HepG2 (cell line): Measurements from ENCODE around the gene ITSN2. TPM values are rescaled to one million over a fixed set of nuclear protein-coding genes. Genes with fewer than 3 reads are reported as not detected.
A peak's percentile ranks its signal among the peaks of the same experiment; 100 is the strongest.

Source experiments
- CBX5 ChIP-seq: sonication (generic); formaldehyde crosslinking; IDR thresholded peaks from 2 replicates; pipeline ENCODE4 v1.4.0; 2020; ENCODE audit warnings: missing genetic modification reagents, borderline replicate concordance
- CCAR2 ChIP-seq: fragments of 200-400 bp; formaldehyde crosslinking; optimal IDR thresholded peaks from 2 replicates; pipeline ENCODE3; 2018; ENCODE audit warnings: low read depth, mild to moderate bottlenecking, low read length, moderate library complexity
- HDAC6 ChIP-seq: fragments of 200-600 bp; sonication (generic); IDR thresholded peaks from 2 replicates; pipeline ENCODE4 v1.7.0; 2017; ENCODE audit warnings: mild to moderate bottlenecking, antibody characterized with exemption, low read length, low read depth
- HOXA3 ChIP-seq: sonication (generic); formaldehyde crosslinking; IDR thresholded peaks from 2 replicates; pipeline ENCODE4 v1.5.0; 2020; ENCODE audit warnings: missing genetic modification reagents
- ISX ChIP-seq: sonication (generic); formaldehyde crosslinking; conservative IDR thresholded peaks from 2 replicates; pipeline ENCODE4 v1.5.0; 2020; ENCODE audit warnings: missing genetic modification reagents
- KAT8 ChIP-seq: IDR thresholded peaks from 2 replicates; pipeline ENCODE4 v1.6.1; 2016; ENCODE audit warnings: missing genetic modification reagents, missing compliant biosample characterization
- MED1 ChIP-seq: sonication (generic); formaldehyde crosslinking; IDR thresholded peaks from 2 replicates; pipeline ENCODE4 v1.4.0; 2020; ENCODE audit warnings: missing genetic modification reagents
- SMC3 ChIP-seq: IDR thresholded peaks from 2 replicates; pipeline ENCODE4 v1.6.1; 2011; ENCODE audit warnings: low read length, improper control_type of control experiment
- SNAPC2 ChIP-seq: sonication (generic); formaldehyde crosslinking; IDR thresholded peaks from 2 replicates; pipeline ENCODE4 v1.8.1; 2022; ENCODE audit warnings: mild to moderate bottlenecking, missing genetic modification reagents
- SPEN ChIP-seq: sonication (generic); formaldehyde crosslinking; IDR thresholded peaks from 2 replicates; pipeline ENCODE4 v1.5.1; 2020; ENCODE audit warnings: low read depth, mild to moderate bottlenecking, missing genetic modification reagents
- YEATS2 ChIP-seq: sonication (generic); formaldehyde crosslinking; IDR thresholded peaks from 2 replicates; pipeline ENCODE4 v1.4.0; 2020; ENCODE audit warnings: missing genetic modification reagents, borderline replicate concordance
- ZNF10 ChIP-seq: sonication (generic); formaldehyde crosslinking; IDR thresholded peaks from 2 replicates; pipeline ENCODE4 v1.4.0; 2020; ENCODE audit warnings: mild to moderate bottlenecking, low read depth, missing genetic modification reagents, borderline replicate concordance
- ZNF335 ChIP-seq: sonication (generic); formaldehyde crosslinking; IDR thresholded peaks from 2 replicates; pipeline ENCODE4 v1.4.0; 2020; ENCODE audit warnings: missing genetic modification reagents
- ZNF598 ChIP-seq: sonication (generic); formaldehyde crosslinking; IDR thresholded peaks from 2 replicates; pipeline ENCODE4 v1.5.1; 2020; ENCODE audit warnings: mild to moderate bottlenecking, missing genetic modification reagents, borderline replicate concordance
- ZNF670 ChIP-seq: sonication (generic); formaldehyde crosslinking; IDR thresholded peaks from 2 replicates; pipeline ENCODE4 v1.8.0; 2022; ENCODE audit warnings: mild to moderate bottlenecking, missing genetic modification reagents, borderline replicate concordance
- polyA plus RNA-seq, 8 experiments: library from polyadenylated mRNA; depleted of rRNA in 3 of 8; stranded (reverse) in 7 of 8; unstranded in 1 of 8; fragments of >200 nt; fragmentation: Illumina TruSeq in 4 of 8; extraction: Trizol in 4 of 8; gene quantifications; 2 replicates each; pipeline versions ENCODE4 v1.2.1 to v1.2.3, GENCODE V29; 2011 to 2016; ENCODE audit warnings: low read depth in 4 of 8, missing spikeins in 1 of 8, mixed read lengths in 1 of 8; ENCODE audit not compliant: insufficient read depth in 1 of 8
- total RNA-seq, 5 experiments: library from RNA; depleted of rRNA; stranded (reverse); fragments of >200 nt; fragmentation: Illumina TruSeq; extraction: Trizol; gene quantifications; 2 replicates each; pipeline ENCODE4 v1.2.3, GENCODE V29; 2016; ENCODE audit warnings: low read depth in 1 of 5
- TF ChIP-seq, protein P1 (sequence below): sonication (generic); formaldehyde crosslinking; IDR thresholded peaks from 2 replicates; pipeline ENCODE4 v1.4.0; 2020; ENCODE audit warnings: mild to moderate bottlenecking, missing genetic modification reagents
- TF ChIP-seq, protein P2 (sequence below): sonication (generic); formaldehyde crosslinking; IDR thresholded peaks from 2 replicates; pipeline ENCODE4 v1.5.1; 2020; ENCODE audit warnings: mild to moderate bottlenecking, moderate library complexity, missing genetic modification reagents
- TF ChIP-seq, protein P3 (sequence below): sonication (generic); formaldehyde crosslinking; IDR thresholded peaks from 2 replicates; pipeline ENCODE4 v1.8.0; 2022; ENCODE audit warnings: missing genetic modification reagents, mild to moderate bottlenecking, moderate library complexity, borderline replicate concordance
- TF ChIP-seq, protein P4 (sequence below), 2 experiments: sonication (generic) in 1 of 2; formaldehyde crosslinking in 1 of 2; IDR thresholded peaks; 2 replicates each; pipeline versions ENCODE4 v1.4.0 to v1.6.1; 2016 to 2020; ENCODE audit warnings: borderline replicate concordance in 1 of 2, low read depth in 1 of 2, mild to moderate bottlenecking in 1 of 2, missing genetic modification reagents in 1 of 2

The ITSN2 gene
- total and polyA plus RNA-seq, 2 of the 13 experiments (the other 11 are each of a cell fraction or from before 2014, with no cell fraction given) = 26.0 to 26.6 TPM

DNA sequence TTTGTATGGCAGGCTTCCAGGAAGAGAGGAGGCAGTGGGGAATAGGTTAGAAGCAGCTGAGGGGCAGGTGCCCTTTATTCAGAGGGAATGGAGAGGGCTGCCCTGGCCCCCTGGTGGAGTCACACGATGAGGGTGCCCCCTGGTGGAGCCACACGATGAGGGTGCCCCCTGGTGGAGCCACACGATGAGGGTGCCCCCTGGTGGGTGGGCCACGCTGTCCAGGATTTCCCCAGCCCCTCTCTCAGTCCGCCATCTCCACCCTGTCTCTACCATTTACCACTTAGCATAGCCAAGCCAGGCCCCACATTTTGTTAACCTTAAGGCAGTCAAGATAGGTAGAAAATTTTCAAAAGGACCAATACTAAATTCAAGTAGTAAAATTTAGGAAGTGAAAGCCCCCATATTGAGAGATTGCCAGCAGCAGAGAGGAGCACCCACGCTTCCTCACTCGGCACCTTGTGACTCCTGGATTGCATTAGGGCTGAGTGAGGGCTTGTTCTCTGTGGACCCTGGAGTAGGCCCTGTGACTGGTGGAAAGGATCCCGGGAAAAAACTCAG, 195.8 kb downstream of the ITSN2 start (continued):
- TF ChIP-seq, protein P1, sequence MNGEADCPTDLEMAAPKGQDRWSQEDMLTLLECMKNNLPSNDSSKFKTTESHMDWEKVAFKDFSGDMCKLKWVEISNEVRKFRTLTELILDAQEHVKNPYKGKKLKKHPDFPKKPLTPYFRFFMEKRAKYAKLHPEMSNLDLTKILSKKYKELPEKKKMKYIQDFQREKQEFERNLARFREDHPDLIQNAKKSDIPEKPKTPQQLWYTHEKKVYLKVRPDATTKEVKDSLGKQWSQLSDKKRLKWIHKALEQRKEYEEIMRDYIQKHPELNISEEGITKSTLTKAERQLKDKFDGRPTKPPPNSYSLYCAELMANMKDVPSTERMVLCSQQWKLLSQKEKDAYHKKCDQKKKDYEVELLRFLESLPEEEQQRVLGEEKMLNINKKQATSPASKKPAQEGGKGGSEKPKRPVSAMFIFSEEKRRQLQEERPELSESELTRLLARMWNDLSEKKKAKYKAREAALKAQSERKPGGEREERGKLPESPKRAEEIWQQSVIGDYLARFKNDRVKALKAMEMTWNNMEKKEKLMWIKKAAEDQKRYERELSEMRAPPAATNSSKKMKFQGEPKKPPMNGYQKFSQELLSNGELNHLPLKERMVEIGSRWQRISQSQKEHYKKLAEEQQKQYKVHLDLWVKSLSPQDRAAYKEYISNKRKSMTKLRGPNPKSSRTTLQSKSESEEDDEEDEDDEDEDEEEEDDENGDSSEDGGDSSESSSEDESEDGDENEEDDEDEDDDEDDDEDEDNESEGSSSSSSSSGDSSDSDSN (CRISPR knock-in tag) = peak; percentile 39; the same call in 1 of the 2 replicates
- TF ChIP-seq YEATS2 (0 out of 2 replicates have a peak, but pooled peaks have one; percentile 28), CCAR2 (no peak), ZNF670 (CRISPR knock-in tag) (no peak), ZNF335 (CRISPR knock-in tag) (no peak), ZNF598 (CRISPR knock-in tag) (no peak), SMC3 (peak; percentile 85), CBX5 (CRISPR knock-in tag) (0 out of 2 replicates have a peak, but pooled peaks have one; percentile 33), KAT8 (CRISPR knock-in tag) (peak; percentile 59), MED1 (CRISPR knock-in tag) (no peak), SNAPC2 (CRISPR knock-in tag) (no peak; the same call in 1 of the 2 replicates), SPEN (CRISPR knock-in tag) (peak; percentile 59; the same call in 1 of the 2 replicates), ZNF10 (CRISPR knock-in tag) (no peak), HDAC6 (no peak), ISX (CRISPR knock-in tag) (no peak), HOXA3 (peak; percentile 33; the same call in 1 of the 2 replicates)
- TF ChIP-seq, protein P2, sequence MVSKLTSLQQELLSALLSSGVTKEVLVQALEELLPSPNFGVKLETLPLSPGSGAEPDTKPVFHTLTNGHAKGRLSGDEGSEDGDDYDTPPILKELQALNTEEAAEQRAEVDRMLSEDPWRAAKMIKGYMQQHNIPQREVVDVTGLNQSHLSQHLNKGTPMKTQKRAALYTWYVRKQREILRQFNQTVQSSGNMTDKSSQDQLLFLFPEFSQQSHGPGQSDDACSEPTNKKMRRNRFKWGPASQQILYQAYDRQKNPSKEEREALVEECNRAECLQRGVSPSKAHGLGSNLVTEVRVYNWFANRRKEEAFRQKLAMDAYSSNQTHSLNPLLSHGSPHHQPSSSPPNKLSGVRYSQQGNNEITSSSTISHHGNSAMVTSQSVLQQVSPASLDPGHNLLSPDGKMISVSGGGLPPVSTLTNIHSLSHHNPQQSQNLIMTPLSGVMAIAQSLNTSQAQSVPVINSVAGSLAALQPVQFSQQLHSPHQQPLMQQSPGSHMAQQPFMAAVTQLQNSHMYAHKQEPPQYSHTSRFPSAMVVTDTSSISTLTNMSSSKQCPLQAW (CRISPR knock-in tag) = no peak
- TF ChIP-seq, protein P3, sequence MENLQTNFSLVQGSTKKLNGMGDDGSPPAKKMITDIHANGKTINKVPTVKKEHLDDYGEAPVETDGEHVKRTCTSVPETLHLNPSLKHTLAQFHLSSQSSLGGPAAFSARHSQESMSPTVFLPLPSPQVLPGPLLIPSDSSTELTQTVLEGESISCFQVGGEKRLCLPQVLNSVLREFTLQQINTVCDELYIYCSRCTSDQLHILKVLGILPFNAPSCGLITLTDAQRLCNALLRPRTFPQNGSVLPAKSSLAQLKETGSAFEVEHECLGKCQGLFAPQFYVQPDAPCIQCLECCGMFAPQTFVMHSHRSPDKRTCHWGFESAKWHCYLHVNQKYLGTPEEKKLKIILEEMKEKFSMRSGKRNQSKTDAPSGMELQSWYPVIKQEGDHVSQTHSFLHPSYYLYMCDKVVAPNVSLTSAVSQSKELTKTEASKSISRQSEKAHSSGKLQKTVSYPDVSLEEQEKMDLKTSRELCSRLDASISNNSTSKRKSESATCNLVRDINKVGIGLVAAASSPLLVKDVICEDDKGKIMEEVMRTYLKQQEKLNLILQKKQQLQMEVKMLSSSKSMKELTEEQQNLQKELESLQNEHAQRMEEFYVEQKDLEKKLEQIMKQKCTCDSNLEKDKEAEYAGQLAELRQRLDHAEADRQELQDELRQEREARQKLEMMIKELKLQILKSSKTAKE (CRISPR knock-in tag) = no peak
- TF ChIP-seq, protein P4, sequence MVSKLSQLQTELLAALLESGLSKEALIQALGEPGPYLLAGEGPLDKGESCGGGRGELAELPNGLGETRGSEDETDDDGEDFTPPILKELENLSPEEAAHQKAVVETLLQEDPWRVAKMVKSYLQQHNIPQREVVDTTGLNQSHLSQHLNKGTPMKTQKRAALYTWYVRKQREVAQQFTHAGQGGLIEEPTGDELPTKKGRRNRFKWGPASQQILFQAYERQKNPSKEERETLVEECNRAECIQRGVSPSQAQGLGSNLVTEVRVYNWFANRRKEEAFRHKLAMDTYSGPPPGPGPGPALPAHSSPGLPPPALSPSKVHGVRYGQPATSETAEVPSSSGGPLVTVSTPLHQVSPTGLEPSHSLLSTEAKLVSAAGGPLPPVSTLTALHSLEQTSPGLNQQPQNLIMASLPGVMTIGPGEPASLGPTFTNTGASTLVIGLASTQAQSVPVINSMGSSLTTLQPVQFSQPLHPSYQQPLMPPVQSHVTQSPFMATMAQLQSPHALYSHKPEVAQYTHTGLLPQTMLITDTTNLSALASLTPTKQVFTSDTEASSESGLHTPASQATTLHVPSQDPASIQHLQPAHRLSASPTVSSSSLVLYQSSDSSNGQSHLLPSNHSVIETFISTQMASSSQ (IDR thresholded peaks at IDR 0.05; ENCODE audit: low read depth) = no peak
- TF ChIP-seq, protein P4 (CRISPR knock-in tag; IDR thresholded peaks at IDR 0.05; ENCODE audit: borderline replicate concordance) = no peak
